Measurements from ENCODE around the gene MYH1.
"Not testable (repeated sequence)": the region's sequence is repeated elsewhere in the genome, so short reads cannot be mapped to it uniquely, and the experiment has no call there.

Gene MYH1

DNA sequence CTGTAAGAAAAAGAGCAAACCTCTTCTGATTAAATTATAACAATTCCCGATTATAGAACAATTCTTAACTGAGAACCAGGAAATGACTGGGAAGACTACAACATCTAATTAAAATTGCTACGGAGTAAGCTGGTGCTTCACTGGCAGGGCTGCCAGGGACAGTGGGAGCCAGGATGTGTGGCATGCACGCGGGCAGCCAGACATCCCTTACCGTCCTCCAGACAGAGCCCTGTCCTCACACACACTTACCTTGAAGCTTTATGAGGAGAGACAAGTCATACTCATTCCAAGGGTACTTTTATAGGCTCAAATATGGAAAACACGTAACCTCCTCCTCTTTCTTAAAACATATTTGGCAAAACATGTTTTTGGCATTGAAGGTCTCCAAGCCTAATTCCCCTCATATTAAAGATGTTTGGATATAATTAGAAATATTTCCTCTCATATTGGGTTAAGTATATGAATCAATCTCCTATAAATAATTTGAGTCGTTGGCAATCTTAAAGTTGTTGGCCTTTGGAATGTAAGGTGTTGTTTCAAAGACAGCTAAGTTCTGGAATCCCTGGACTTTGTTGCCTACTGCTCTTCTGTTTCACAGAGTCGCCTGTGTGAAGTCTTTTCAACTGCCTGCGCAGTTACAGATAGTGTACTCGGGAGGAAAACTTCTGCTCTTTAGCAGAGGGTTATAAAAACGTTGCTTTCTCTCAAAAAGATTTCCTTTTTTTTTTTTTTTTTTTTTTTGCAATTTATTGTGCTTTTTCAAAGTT is at the start of gene MYH1:
MYH1 (minus strand) TSS at position 272 of the 767 bp plus-strand sequence. CDS start 1,900 bp downstream, outside the sequence.
- no peak for DNase-seq (ENCODE audit: low spot score)

DNA sequence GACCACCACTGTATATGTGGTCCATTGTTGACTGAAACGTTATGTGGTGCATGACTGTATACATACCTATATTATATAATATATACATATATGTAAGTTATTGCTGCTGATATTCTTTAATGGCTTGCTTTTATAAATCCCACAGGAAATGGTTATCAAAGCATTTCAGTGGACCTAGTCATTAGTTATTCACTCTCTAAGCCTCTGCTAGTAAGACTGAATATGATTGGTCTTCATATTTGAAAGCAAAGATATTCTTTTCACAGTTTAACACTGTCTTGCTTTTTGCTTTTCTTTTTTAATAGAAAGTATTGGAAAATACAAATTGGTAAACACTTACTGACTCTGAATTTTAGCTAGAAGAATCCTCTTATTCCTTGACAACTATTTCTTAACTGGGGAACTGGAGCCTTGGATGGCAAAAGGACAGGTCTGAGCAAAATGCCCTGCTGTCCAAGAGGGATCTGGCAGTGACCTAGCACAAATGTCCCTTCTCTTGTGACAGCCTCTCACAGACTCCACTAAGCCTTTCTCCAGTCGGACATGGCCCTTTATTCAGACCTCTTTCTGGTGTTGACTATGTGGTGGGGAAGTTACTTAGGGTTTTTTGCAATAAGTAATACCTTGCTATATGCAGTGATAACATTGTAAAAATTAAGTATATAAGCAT is 45.8 kb upstream of the MYH1 start:
- DNase-seq (ENCODE audit: low spot score): no peak

DNA sequence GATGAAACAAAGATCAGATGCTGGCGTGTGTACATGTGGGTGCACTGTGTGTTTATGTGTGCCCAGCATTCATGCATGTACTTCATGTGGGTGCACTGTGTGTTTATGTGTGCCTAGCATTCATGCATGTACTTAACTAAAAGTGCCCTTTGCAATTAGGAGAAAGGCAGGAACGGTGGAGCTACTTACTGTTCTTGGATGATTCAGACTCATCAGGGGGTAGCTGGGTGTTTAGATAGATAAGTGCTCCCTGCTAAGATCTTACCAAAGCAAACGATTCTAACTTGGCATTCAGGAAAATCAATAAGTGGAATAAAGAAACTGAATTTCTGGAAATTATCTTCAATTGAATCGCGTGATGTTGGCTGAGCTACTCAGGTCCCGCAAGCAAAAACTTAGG is 39.7 kb upstream of the MYH1 start:
- no peak for DNase-seq (ENCODE audit: low spot score)

DNA sequence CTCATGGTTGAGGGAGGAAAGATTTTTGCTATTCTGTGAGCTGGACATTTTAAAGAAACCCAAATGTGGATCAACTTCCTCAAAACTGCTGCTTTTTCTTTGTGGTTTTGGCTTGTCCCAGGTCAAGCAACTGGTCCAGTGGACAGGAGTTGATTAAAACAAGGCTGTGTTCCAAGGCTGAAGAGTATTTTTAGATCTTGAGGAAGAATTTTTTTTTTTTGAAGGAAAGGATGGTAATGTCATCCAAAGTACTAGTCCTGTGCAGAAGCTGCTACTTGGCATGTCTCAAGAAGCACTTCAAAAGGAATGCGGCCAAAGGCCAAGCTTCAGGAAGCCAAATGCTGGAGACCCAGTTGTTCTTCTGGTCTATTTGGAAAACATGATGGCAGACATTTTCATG is 39.1 kb upstream of the MYH1 start:
- DNase-seq (ENCODE audit: low spot score): peak; percentile 81

DNA sequence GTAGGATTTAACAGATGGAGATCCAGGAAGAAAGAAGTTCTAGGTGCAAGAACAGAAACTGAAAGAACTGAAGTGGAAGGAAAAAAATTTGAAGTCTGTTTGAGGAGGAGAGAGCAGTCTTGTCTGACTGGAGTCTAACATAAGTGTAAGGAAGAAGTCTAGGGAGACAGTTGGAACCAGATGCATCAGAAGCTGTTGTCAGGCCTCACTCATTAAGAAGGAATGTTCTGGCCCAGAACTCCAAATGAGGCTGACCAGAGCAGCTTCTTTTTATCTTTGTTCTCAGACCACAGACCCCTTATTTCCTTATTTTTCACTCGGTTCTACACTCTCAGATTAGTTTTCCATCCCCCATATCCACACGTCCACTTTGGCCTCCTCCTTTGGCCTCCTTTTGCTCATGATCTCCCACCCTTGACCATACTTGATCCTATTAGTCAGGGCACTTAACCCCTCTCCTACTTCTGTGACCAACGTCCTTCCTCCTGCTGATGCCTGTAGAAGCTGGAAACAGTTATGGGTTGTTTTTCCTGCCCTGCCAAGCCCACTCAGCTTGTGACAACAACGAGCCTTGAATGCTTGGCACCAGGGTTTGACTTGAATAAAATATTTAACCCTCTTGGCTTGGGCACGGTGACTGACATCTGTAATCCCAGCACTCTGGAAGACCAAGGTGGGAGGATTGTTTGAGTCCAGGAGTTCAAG is 38.1 kb upstream of the MYH1 start:
- DNase-seq (ENCODE audit: low spot score): peak; percentile 61

DNA sequence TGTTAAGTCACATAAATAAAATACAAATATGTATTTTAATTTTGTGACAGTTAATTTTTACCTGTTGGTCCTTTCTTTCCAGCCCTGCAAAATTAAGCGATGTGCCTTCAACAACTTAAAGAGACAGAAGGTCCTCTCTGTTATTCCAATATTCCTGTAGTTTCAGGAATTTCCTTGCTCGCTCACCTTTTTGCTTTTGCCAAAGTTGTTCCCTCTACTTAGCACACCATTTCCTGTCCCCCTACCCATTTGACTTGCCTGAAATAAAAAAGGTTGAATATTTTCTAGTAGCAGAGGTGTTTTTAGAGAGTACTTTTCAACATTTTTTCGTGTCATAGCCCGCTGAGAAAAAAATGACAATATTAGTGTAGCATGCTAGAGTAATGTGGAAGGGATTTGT is 31.7 kb upstream of the MYH1 start:
- DNase-seq (ENCODE audit: low spot score): no peak

DNA sequence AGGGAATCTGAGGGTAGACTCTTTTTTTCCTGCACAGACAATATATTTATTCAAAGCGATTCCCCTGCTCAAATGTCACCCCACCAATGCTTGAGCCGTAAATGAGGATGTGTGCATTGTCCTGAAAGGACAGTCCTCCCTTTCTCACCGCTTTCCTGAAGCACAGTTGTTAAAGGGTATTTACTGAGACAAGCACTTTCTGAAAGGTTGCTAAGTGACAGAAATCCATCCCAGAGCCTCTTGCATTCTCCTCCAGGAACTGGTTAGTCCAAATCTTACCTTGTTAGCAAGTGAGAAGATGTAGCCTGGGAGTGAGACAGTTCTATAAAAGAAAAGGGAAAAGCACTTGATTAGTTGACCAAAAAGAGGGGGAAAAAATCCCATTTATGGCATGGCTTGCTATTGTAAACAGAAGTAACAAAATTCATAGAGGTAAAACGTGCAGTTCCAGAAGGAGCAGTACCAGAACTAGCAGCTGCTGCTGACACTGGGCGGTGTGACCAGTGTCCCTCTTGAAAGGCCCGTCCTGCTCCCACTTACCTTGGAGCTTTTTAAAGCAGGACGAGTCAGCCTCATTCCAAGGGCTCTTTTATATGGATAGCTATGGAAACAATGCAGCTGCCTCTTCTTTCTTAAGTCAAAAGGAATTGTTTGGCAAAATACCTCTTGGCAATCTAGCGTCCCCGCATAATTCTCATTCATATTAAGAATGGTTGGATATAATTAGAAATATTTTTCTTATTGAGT is 30.9 kb upstream of the MYH1 start, which contains the start of gene MYH2:
MYH2 (minus strand) TSS at position 563 of the 747 bp plus-strand sequence. CDS start 1,738 bp downstream, outside the sequence.
- peak; percentile 23 for DNase-seq (ENCODE audit: low spot score)

DNA sequence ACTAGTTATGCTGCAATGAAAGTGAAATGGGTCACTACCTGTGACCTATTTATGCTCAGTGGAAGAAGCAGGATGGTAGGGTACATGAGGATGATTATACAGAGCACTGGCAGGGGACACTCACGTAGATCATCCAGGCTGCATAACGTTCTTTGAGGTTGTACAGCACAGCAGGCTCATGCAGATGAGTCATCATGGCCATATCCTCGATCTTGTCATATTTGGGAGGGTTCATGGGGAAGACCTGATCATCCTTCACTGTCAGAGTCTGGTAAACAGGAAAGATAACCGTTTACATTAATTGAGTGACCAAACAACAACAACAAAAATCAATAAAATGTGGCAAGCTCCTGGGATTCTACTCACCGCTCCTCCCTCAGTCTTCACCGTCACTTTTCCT is 29.0 kb upstream of the MYH1 start:
- DNase-seq (ENCODE audit: low spot score): no peak

DNA sequence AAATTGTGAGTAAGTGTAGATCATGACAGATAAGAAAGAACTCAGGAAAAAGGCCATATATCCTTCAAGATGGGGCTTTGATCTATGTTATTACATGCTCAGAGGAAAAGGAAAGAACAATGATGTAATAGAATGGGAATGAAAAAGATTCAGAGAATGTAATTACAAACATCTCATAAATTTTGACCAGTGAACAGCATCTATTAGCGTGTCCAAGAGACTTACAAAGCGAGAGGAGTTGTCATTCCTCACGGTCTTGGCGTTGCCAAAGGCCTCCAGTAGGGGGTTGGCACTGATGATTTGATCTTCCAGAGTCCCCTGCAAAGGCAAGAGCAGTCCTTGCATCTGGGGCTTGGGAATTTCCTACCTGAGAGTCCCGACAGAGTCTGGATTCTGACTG is 25.1 kb upstream of the MYH1 start:
- peak; percentile 56 for DNase-seq (ENCODE audit: low spot score)

DNA sequence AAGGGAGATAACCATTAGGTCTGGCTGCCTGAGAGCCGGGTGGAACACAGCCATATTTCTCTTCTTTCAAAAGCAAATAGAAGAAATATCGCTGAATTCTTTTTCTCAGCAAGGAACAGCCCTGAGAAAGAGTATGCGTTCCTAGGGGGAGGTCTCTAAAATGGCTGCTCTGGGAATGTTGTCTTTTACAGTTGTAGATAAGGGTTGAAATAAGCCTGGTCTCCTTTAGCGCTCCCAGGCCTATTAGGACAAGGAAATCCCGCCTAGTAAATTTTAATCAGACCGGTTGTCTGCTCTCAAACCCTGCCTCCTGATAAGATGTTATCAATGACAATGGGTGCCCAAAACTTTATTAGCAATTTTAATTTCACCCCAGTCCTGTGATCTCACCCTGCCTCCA is 22.8 kb upstream of the MYH1 start:
- not testable (repeated sequence) for DNase-seq (ENCODE audit: low spot score)

DNA sequence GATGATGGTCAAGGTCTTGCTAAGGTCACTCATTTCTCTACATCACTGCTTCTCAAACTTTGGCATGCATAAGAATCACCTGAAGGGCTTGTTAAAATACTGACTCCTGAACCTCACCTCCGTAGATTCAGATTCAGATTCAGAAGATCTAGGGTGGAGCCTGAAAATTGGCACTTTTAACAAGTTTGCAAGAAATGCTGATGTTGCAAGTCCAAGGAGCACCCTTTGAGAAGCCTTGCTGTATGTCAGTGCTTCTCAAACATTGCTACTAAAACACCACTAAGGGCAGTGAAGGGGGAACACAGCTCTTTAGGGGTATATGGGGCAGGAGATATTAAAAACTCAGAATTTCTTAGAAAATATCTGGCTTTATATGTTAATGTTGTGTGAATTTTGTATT is 13.7 kb upstream of the MYH1 start:
- no peak for DNase-seq (ENCODE audit: low spot score)

DNA sequence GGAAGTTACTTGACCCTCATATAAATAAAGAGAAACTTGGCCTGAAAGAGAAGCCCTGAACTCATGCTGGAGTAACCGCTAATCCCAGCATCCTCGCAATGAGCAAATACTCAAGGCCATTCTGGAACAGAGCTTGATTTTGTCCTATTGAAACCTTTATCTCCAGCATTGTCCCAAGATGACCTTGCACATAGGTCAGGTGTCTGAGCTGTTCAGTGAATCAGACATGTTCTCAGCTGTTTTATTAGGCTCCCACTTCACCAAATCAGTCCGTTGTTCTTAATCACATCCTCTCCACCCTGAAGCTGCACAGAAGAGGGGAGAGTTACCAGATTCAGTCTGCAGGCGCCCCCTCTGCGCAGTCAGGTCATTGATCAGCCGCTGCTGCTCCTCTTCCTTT is 9.1 kb upstream of the MYH1 start:
- DNase-seq (ENCODE audit: low spot score): no peak

DNA sequence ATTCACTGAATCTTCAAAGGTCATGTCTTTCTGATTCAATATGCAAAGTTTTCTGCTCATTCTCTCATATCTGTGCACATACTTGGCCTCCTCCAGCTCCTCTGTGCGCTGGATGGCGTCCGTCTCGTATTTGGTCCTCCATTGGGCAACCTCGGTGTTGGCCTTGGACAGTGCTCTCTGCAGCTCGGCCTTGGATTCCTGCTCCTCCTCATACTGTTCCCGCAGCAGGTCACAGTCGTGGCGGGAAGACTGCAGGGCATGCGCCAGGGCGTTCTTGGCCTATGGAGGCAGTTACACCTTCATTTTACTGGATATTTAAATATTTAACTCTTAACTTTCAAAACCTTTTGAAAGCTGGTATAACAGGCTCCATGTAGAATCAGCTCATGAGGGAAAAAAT is 8.2 kb upstream of the MYH1 start:
- no peak for DNase-seq (ENCODE audit: low spot score)

DNA sequence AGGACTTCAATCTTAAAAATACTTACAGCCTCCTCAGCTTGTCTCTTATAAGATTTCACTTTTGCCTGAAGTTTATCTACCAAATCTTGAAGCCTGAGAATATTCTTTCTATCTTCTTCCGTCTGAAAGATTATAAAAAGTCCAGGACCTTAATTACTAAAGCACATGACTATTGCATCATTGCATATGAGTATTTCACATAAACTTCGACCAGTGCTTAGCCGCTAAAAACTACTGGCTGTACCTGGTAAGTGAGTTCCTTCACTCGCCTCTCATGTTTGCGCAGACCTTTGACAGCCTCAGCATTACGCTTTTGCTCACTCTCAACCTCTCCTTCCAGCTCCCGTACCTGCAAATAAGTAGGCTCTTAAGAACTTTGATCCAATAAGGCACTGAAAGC is 4.7 kb upstream of the MYH1 start:
- DNase-seq (ENCODE audit: low spot score): no peak

DNA sequence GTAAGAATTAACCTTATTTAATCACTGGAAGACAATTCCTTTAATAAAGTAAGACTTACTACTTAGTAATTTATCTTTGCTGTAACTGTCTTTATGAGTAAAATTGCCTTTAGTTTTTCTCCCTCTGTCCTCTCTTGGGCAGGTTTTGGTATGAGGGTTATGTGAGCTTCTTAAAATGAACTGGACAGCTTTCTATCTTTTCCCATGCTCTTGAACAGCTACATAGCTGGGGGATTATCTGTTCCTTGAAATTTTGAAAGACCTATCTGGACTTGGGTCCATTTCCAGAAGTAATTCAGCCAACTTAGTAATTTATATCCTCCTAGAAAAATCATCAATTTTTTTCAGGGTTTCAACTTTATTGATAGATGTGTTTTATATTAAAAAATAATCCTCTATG is 3.6 kb upstream of the MYH1 start:
- no peak for DNase-seq (ENCODE audit: low spot score)

DNA sequence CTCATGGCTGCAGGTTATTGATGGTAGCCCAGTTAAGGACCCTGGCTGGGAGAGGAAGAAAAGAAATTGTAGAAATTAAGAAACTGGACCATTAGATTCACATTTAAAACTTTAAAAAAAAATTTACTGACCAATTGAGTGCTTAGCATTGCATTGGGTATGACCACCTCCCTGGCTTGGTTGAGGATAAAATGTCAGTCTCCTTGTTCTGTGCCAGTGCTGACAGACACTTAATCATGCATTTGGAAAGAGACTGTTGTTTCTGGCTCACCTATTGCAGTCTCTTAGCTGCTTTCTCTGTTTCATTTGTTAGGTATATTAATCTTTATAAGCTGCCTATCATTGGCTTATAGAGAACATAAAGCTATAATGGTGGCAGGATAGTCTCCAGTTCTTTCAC is 1.7 kb downstream of the MYH1 start:
- no peak for DNase-seq (ENCODE audit: low spot score)

DNA sequence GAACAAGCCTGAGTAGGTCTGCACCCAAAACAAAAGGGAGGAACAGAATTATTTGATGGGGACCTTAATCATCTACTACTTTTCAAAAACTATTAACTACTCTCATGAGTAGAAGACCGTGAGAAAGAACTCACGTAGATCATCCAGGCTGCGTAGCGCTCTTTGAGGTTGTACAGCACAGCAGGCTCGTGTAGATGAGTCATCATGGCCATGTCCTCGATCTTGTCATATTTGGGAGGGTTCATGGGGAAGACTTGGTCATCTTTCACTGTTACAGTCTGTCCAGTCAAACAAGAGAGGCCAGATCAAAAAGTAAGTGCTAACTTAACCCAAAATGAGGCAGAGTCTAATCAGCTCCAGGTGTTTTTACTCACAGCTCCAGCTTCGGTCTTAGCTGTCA is 2.3 kb downstream of the MYH1 start:
- no peak for DNase-seq (ENCODE audit: low spot score)

DNA sequence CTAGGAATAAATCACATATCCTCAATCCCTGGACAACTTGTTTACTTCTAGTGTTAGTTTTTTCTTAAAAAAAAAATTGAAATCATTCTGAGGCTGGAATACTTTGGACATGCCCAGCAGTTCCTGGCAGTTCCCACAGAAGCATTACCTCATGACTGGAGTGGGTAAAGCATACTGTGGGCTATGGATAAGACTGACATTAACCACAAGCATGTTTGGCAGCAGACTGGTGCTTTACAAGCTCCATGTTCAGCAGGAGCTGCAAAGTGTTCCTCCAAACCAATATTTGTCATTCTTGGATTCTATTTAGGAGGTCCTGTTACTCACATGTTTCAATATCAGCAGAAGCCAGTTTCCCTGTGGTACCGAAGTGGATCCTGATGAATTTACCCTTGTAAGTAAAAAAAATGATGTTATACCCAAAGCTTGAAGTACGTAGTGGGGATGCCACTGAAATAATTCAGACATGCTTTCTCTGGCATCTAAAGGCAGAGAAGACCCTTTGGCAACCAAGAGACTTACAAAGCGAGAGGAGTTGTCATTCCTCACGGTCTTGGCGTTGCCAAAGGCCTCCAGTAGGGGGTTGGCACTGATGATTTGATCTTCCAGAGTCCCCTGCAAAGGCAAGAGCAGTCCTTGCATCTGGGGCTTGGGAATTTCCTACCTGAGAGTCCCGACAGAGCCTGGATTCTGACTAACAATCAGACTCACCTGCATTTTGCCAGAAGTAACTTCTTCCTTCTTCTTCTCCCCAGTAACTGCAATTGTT is 4.9 kb downstream of the MYH1 start:
- DNase-seq (ENCODE audit: low spot score): peak; percentile 82

DNA sequence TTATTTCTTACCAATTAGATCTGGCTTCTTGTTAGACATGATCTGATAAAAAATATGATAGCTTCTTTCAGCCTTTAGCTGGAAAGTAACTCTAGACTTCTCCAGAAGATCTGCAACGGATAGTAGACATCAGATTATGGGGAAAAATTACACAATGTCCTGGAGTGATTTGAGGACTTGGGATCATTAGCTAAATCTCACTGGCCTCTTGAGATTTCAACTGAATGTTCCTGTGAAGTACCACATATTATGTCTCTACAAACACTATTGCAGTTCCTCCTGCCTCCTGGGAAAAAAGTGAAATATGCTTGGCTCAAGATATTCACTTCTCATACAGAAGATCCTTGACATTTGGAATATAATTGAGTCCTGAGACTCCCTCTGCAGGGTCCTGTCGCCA is 5.5 kb downstream of the MYH1 start:
- DNase-seq (ENCODE audit: low spot score): no peak

DNA sequence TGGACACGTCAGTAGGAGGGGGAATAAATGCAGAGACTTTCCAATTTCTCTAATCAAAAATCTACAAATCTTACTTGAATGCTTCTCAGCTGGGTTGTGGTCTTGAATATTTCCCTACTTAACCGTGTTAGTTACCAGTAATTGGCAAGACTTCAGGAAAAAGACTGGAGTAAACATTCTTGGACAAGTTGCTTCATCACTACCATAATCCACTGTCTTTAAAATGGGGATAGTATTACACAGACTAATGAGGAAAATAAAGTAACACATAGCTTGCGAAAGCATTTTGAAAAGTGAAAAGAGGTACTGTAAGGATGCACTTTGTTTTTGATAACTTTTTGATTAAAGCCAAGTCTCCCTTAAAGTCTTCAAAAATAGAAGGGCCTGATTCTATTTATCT is 18.4 kb downstream of the MYH1 start:
- DNase-seq (ENCODE audit: low spot score): no peak

DNA sequence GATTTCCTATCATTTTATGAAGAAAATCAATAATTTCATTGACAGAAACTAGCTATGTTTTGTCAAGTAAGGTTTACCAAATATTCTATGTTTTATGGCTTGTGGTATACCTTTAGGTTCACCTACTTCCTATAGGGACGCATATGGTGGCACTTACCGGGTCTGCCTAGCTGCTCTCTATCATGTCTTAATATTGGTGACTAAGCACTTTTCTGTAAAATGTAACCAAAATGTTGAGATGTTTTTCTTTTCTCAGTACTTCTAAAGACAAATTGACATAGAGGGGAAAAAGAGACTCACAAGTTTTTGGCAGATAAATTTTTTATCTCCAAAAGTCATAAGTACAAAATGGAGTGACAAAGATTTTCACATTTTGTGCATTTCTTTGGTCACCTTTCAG is 26.3 kb downstream of the MYH1 start:
- no peak for DNase-seq (ENCODE audit: low spot score)

DNA sequence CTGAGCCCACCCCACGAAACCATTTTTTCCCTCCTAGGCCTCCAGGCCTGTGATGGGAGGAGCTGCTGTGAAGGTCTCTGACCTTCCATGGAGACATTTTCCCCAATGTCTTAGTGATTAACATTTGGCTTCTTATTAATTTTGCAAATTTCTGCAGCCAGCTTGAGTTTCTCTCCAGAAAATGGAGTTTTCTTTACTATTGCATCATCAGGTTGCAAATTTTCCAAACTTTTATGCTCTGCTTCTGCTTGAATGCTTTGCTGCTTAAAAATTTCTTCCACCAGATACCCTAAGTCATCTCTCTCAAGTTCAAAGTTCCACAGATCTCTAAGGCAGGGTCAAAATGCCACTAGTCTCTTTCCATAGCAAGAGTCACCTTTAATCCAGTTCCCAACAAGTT is 36.1 kb downstream of the MYH1 start:
- DNase-seq (ENCODE audit: low spot score): no peak
